GM21825 (cell line): ENCODE measurements around the gene CEP19.

Source experiments
- ATAC-seq: cut with Tn5 transposase; IDR thresholded peaks from one replicate; pipeline ENCODE4 v1.9.1; 2021; ENCODE audit warnings: mild to moderate bottlenecking, moderate library complexity; ENCODE audit not compliant: unreplicated experiment

The CEP19 gene

GRCh38 chr3:196667056-196667825 is 44.8 kb downstream of the CEP19 start:
- ATAC-seq: no peak

- no peak for ATAC-seq
These were observed 45.8 kb downstream of the CEP19 start for GRCh38 chr3:196666001-196666867.

- ATAC-seq: no peak
These were observed 49.1 kb downstream of the CEP19 start for GRCh38 chr3:196662711-196663571.

GRCh38 chr3:196662033-196662432 is 50.0 kb downstream of the CEP19 start:
- no peak for ATAC-seq

GRCh38 chr3:196661400-196661799 is 50.6 kb downstream of the CEP19 start:
- ATAC-seq: no peak

- ATAC-seq: no peak
These were observed 51.5 kb downstream of the CEP19 start for GRCh38 chr3:196660381-196661166.

- no peak for ATAC-seq
These were observed 52.1 kb downstream of the CEP19 start for GRCh38 chr3:196659901-196660351.
